ENCODE measurements around the gene HSPB7. TPM values are rescaled to one million over a fixed set of nuclear protein-coding genes. Genes with fewer than 3 reads are reported as not detected.

The HSPB7 gene
- total and polyA plus RNA-seq, 8 donors, result 1.5 to 22.1 (median 3.7) TPM

DNA sequence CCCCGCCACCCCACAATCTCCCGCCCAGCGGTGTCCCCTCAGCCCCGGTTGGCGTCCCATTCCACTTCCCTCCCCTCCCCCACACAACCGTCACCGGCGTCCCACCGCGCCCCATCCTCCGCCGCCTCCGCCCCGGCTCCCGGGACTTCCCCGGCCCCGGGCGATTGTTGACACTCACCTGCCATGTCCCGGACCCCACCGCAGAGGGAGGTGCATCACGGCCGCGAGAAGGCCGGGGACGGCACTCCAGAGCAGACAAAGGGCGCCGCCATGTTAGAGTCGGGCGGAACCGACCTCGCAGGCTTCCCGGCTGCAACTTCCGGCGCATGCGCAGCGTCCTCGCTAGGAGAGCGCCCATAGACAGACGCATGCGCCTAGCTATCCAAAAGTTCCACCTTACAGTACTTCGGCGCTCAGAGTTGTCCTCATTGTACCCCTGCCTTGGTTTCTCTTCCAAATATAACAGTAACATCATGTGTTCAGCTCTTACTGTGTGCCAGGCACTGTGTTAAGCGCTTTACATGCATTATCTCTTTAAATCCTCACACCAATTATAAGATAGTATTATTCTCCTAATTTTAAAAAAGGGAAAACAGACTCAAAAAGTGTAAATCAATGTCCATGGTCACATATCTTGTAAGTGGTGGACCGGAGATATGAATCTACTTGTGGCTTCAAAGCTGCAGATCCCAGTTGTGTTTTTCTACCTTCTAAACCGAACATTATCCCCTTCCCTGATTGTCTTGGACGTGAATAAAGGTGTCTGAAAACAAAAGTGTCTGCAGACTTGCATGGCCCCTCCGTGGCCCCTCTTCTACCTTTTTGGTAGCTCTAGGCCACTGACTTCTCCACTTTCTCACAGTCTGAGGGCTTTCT lies 41.8 kb downstream of the HSPB7 start, which contains the start of gene ZBTB17:
Gene ZBTB17 (minus strand): TSS at position 297 of the 876 bp plus-strand sequence. CDS start 27,606 bp downstream, outside the sequence.
- peak; percentile 90 to 97 (median 95) for DNase-seq
- TF ChIP-seq, protein P1, sequence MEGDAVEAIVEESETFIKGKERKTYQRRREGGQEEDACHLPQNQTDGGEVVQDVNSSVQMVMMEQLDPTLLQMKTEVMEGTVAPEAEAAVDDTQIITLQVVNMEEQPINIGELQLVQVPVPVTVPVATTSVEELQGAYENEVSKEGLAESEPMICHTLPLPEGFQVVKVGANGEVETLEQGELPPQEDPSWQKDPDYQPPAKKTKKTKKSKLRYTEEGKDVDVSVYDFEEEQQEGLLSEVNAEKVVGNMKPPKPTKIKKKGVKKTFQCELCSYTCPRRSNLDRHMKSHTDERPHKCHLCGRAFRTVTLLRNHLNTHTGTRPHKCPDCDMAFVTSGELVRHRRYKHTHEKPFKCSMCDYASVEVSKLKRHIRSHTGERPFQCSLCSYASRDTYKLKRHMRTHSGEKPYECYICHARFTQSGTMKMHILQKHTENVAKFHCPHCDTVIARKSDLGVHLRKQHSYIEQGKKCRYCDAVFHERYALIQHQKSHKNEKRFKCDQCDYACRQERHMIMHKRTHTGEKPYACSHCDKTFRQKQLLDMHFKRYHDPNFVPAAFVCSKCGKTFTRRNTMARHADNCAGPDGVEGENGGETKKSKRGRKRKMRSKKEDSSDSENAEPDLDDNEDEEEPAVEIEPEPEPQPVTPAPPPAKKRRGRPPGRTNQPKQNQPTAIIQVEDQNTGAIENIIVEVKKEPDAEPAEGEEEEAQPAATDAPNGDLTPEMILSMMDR (IDR thresholded peaks at IDR 0.05), result no peak
- H3K27ac ChIP-seq, result peak within 1 kb of the TSS; percentile 45 to 77
- peaks cover 6 to 27% of the 10 kb centered on the region in 2 donors for H3K4me1 ChIP-seq
- peaks cover 5 to 20% of the 10 kb centered on the region in 2 donors for H3K36me3 ChIP-seq
- intact Hi-C loops (cut with DNase I), result no loop called here
- H3K4me3 ChIP-seq, result peak within 1 kb of the TSS; percentile 74 to 89
- H3K27me3 ChIP-seq, result no peaks in the 10 kb centered on the region
- no peaks in the 10 kb centered on the region for H3K9me3 ChIP-seq
- ATAC-seq, result peak; percentile 99

DNA sequence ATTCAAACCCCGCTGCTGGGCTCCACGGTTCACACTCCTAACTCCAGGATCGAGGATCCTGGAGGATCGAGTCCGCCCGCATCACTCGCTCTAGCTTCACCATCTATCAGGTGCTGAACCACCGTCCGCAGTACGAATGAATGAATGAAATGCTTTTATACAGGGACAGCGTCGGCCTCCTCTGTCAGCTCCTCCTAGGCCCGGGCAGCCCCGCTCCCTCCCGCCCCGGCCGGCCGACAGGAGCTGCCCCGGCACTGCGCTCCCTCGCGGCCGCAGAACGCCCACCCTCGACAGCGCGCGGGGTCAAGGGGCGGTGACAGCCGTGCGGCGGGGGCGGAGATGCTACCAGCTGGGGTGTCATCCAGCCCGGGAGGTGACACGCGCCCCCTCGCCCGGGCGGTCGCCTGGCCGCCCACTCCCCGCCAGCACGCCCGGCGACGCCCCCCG lies 42.5 kb downstream of the HSPB7 start:
- Histone ChIP-seq H3K4me3 (peak overlapping the region; percentile 74 to 89), H3K27ac (peak overlapping the region; percentile 45 to 77), H3K27me3 (no peaks in the 10 kb centered on the region), H3K36me3 (peaks cover 5 to 24% of the 10 kb centered on the region in 2 donors), H3K4me1 (peaks cover 6 to 27% of the 10 kb centered on the region in 2 donors), H3K9me3 (no peaks in the 10 kb centered on the region)
- intact Hi-C loops (cut with DNase I), result no loop called here
- ATAC-seq (peak; percentile 81), DNase-seq (peak in 3 of 4 donors; percentile 51 to 88 (median 54))
- TF ChIP-seq, protein P1 (IDR thresholded peaks at IDR 0.05), result no peak

DNA sequence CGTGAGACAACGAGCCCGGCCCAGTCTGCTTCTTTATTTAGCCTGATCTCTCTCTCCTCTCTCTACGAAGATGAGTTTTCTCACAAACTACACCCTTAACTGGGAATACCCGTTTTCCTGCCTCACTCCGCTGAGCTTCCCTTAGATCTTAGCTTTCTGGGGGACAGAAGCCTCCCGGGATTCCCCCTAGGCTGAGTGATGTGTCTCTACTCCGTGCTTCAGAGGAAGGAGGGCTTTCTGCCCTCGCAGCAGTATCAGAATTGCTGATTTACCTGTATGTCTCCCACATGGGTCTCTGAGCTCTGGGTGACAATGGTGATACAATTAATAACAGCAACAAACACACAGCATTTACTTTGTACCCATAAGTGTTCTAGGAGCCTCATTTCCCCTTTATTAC lies 43.0 kb downstream of the HSPB7 start:
- Histone ChIP-seq H3K9me3 (no peaks in the 10 kb centered on the region), H3K36me3 (peaks cover 5 to 29% of the 10 kb centered on the region in 2 donors), H3K4me3 (peak overlapping the region; percentile 74 to 89), H3K27ac (peak overlapping the region in 1 of 2 donors; percentile 77), H3K27me3 (no peaks in the 10 kb centered on the region), H3K4me1 (peaks cover 6 to 27% of the 10 kb centered on the region in 2 donors)
- ATAC-seq, result no peak
- no peak for DNase-seq
- TF ChIP-seq, protein P1 (IDR thresholded peaks at IDR 0.05), result no peak
- intact Hi-C loops (cut with DNase I), result no loop called here

DNA sequence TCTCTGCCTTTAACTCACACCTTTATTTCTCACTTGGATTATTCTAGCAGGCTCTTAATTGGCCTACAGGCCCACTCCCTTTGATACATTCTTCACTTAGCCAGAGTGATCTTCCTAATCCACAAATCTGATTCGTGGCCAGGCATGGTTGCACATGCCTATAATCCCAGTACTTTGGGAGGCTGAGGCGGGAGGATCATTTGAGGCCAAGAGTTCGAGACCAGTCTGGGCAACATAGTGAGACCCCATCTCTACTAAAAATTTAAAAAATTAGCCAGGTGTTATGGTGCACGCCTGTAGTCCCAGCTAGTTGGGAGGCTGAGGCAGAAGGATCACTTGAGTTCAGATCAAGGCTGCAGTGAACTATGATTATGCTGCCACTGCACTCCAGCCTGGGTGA lies 44.1 kb downstream of the HSPB7 start:
- Histone ChIP-seq H3K4me1 (peaks cover 6 to 27% of the 10 kb centered on the region in 2 donors), H3K9me3 (no peaks in the 10 kb centered on the region), H3K27me3 (no peaks in the 10 kb centered on the region), H3K36me3 (peaks cover 5 to 40% of the 10 kb centered on the region in 2 donors), H3K4me3 (no peak overlapping the region), H3K27ac (no peak overlapping the region)
- intact Hi-C loops (cut with DNase I), result no loop called here
- TF ChIP-seq, protein P1 (IDR thresholded peaks at IDR 0.05), result no peak
- DNase-seq, result no peak
- no peak for ATAC-seq

DNA sequence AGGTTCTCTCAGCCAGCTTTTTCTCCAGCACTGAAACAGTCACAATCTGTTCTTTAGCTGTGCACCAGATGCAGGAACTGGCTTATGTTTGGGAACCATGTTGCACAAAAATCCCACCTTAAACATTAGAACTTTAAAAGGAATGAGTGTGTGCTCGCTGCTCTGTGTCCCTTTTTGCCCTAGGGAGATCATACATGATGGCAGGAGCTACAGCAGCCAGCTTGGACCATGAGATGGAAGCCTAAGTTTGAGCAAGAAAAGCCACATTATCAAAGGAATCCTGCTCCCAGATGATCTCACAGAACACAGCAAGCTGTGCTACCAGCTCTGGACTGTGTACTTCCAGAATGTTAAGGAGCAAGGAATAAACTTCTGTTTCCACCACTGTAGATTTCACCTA lies 45.4 kb downstream of the HSPB7 start:
- Histone ChIP-seq H3K36me3 (peaks cover 5 to 46% of the 10 kb centered on the region in 2 donors), H3K4me1 (peaks cover 6 to 39% of the 10 kb centered on the region in 2 donors)
- TF ChIP-seq, protein P1 (IDR thresholded peaks at IDR 0.05), result no peak

More for the DNA sequence above, 45.4 kb downstream of the HSPB7 start:
- intact Hi-C loops (cut with DNase I), result no loop called here
- Histone ChIP-seq H3K27ac (no peak overlapping the region), H3K9me3 (no peaks in the 10 kb centered on the region), H3K27me3 (no peaks in the 10 kb centered on the region), H3K4me3 (no peak overlapping the region)
- ATAC-seq, result no peak
- DNase-seq, result no peak
